Right atrium auricular region (tissue), 2 donors: ENCODE data around the gene PRR22. TPM values are rescaled to one million over a fixed set of nuclear protein-coding genes. Genes with fewer than 3 reads are reported as not detected.

ENCODE experiments used
- DNase-seq: peaks from one replicate; pipeline ENCODE4 v3.0.0-alpha.2; 2019; ENCODE audit warnings: low spot score
- H3K27ac ChIP-seq, 2 donors: fragments of 200-600 bp; sonication (generic); 1 replicate in 1 of 2; 2 replicates in 1 of 2; pipeline ENCODE4 v1.5.1; 2016 to 2019
- H3K27me3 ChIP-seq, 2 donors: fragments of 200-600 bp; sonication (generic); one replicate each; pipeline versions ENCODE4 v1.5.1 to v1.6.0; 2017 to 2019
- H3K36me3 ChIP-seq: fragments of 200-600 bp; sonication (generic); one replicate; pipeline ENCODE4 v1.5.1; 2016
- H3K4me1 ChIP-seq, 2 donors: fragments of 200-600 bp; sonication (generic); one replicate each; pipeline versions ENCODE4 v1.5.1 to v1.6.0; 2017 to 2019
- H3K4me3 ChIP-seq, 2 donors: fragments of 200-600 bp; sonication (generic); 1 replicate in 1 of 2; 2 replicates in 1 of 2; pipeline ENCODE4 v1.5.1; 2017 to 2019; ENCODE audit warnings: mild to moderate bottlenecking in 1 of 2, moderate library complexity in 1 of 2
- H3K9me3 ChIP-seq, 2 donors: fragments of 200-600 bp; sonication (generic); one replicate each; pipeline ENCODE4 v1.5.1; 2019
- total RNA-seq, 2 donors: library from RNA; depleted of rRNA; stranded (reverse); fragments of >200 nt; gene quantifications; one replicate each; pipeline ENCODE4 v1.1.0, GENCODE V29; 2016
- TF ChIP-seq, protein P1 (sequence below), 2 donors: fragments of 200-600 bp; sonication (generic); IDR thresholded peaks; one replicate each; pipeline ENCODE4 v1.5.1; 2019; ENCODE audit warnings: antibody characterized with exemption in 2 of 2

The PRR22 gene
- total RNA-seq, 2 donors from 2014 or later, result 0.67 to 0.83 TPM

DNA sequence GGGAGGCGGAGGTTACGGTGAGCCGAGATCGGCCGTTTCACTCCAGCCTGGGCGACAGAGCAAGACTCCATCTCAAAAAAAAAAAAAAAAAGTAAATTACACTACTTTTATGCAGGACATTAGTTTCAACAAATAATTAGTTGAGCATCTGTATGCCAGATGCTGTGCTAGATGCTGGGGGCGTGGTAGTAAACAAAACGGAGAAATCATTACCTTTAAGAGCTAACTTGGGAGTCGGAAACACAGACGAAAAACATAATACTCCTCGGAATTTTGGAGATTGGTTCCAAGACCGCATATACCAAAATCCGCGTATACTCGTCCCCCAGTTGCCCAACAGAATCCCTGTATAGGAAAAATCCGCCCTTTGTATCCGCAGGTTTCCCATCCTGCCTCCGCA, 7.7 kb upstream of the PRR22 start:
- Histone ChIP-seq H3K4me3 (no peak overlapping the region), H3K4me1 (peaks cover 0 to 7% of the 10 kb centered on the region in 2 donors), H3K9me3 (no peaks in the 10 kb centered on the region), H3K36me3 (peaks cover 30% of the 10 kb centered on the region), H3K27me3 (no peaks in the 10 kb centered on the region), H3K27ac (no peak overlapping the region)
- no peak for DNase-seq
- TF ChIP-seq, protein P1, sequence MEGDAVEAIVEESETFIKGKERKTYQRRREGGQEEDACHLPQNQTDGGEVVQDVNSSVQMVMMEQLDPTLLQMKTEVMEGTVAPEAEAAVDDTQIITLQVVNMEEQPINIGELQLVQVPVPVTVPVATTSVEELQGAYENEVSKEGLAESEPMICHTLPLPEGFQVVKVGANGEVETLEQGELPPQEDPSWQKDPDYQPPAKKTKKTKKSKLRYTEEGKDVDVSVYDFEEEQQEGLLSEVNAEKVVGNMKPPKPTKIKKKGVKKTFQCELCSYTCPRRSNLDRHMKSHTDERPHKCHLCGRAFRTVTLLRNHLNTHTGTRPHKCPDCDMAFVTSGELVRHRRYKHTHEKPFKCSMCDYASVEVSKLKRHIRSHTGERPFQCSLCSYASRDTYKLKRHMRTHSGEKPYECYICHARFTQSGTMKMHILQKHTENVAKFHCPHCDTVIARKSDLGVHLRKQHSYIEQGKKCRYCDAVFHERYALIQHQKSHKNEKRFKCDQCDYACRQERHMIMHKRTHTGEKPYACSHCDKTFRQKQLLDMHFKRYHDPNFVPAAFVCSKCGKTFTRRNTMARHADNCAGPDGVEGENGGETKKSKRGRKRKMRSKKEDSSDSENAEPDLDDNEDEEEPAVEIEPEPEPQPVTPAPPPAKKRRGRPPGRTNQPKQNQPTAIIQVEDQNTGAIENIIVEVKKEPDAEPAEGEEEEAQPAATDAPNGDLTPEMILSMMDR (IDR thresholded peaks at IDR 0.05), result no peak

DNA sequence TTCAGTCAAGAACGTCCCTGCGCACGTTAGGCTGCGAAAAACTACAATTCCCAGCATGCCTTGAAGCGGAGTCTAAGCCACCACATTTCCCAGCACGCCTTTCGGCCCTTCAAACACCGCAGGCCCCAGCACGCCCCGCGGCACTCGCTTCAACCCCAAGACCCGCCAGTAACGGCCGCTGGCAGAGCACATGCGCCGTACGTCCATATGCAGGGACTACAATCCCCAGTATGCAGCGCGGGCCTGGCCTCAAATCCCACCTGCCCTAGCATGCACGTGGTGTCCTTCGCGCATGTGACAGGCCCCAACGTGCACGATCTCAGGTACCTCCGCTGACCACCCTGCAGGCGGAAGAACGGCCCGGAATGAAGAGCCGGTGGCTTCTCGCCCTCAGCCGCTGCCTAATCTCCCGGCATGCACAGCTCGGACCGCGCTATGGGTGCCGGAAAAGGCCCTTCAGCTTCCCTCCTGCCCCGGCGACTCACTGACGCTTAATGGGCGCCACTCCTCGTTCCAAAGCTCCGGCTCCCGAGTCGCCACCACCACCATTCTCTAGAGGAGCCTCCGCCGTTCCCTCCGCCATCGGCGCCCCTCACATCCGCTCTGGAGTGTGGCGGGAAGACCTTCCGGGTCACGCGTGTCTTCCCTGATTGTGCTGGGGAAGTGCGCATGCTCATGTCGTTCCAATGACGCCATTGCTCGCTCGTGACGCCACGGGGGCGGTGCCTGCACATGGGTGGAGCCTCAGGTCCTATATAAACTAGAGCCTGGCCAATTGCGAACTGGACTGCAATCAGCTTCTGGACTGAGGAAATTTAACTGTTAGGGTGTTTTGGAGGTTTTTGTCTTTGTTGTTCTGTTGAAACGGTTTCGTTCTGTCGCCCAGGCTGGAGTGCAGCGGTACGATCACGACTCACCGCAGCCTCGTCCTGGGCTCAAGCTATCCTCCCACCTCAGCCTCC, 6.3 kb upstream of the PRR22 start, which contains the start of gene DUS3L:
TSS of gene DUS3L (minus strand) at position 605 of the 962 bp plus-strand sequence. CDS start at position 583, 22 bp downstream.
- H3K36me3 ChIP-seq, result peaks cover 44% of the 10 kb centered on the region
- DNase-seq, result peak; percentile 98
- peaks cover 0 to 7% of the 10 kb centered on the region in 2 donors for H3K4me1 ChIP-seq
- H3K9me3 ChIP-seq, result no peaks in the 10 kb centered on the region
- peak within 1 kb of the TSS; percentile 71 to 95 for H3K4me3 ChIP-seq
- no peaks in the 10 kb centered on the region for H3K27me3 ChIP-seq
- TF ChIP-seq, protein P1 (IDR thresholded peaks at IDR 0.05), result no peak
- H3K27ac ChIP-seq, result peak within 1 kb of the TSS; percentile 95 to 100

DNA sequence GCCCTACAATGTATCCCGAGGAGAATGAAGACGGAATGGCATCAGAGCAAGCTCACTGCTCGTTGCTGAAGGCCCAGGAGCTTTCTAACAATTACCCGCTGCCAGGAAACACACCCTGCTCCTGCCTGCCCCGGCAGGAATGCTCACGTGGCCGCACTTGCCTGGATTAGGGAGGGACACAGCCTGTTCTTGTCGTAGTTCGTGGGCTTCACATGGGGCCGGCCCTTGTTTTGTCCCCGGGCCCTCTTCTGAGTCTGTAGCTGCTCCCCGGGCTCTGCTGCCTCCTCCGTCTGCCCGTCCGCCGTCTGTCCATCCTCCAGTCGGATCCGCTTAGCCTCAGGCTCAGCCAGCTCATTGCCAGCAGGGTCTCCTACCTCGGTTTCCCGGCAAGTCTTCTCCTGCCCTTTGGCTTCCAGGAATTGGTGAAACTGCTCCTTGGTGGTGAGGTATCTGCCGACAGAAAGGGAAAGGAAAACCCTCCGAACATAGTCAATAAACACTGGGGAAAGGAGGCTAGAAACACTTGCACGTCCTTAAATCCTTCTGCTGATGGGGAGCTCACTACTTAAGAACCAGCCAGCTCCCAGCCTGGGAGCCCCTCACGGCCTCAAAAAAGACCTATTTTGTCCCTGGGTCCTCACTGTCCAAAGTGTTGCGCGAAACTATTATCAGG, 5.5 kb upstream of the PRR22 start:
- Histone ChIP-seq H3K27me3 (no peaks in the 10 kb centered on the region), H3K27ac (peak overlapping the region; percentile 95 to 100), H3K4me3 (peak overlapping the region; percentile 71 to 95), H3K4me1 (peaks cover 0 to 7% of the 10 kb centered on the region in 2 donors), H3K36me3 (peaks cover 52% of the 10 kb centered on the region), H3K9me3 (no peaks in the 10 kb centered on the region)
- no peak for DNase-seq
- TF ChIP-seq, protein P1 (IDR thresholded peaks at IDR 0.05), result no peak

DNA sequence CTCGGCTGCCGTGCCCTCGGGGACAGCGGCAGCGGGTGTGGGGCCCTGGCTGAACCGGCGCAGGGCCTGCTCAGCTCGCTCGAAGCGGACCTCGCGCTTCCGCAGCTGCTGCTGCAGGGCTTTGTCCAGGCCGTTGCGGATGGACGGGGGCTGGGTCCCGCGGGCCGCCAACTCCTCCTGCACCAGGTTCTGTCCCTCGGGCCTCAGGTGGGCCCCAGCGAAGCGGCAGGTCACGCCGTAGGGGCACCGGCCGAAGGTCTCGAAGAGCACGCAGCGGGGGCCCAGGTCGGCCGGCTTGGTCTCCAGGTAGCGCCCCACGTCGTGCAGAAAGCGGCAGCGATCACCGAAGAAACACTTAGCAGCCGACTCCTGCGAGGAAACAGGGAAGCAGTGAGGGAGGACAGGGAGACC, 4.8 kb upstream of the PRR22 start:
- Histone ChIP-seq H3K36me3 (peaks cover 59% of the 10 kb centered on the region), H3K4me1 (peaks cover 0 to 7% of the 10 kb centered on the region in 2 donors), H3K27me3 (no peaks in the 10 kb centered on the region), H3K9me3 (no peaks in the 10 kb centered on the region), H3K27ac (no peak overlapping the region), H3K4me3 (no peak overlapping the region)
- no peak for DNase-seq
- TF ChIP-seq, protein P1 (IDR thresholded peaks at IDR 0.05), result no peak

DNA sequence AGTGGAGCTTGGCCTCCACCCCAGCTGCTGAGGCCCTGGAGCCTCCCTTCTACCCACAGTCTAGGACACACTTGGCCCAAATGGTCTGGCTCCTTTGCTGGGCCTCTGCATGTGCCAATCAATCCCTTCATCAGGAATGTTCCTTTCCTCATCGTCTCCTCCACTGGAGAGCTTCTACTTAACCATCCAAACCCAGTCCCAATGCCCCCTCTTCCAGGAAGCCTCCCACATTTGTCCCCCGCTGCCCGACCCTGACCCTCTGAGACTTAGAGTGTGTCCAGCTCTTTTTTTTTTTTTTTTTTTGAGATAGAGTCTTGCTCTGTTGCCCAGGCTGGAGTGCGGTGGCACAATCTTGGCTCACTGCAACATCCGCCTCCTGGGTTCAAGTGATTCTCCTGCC, 3.9 kb upstream of the PRR22 start:
- DNase-seq, result no peak
- Histone ChIP-seq H3K36me3 (peaks cover 60% of the 10 kb centered on the region), H3K27me3 (no peaks in the 10 kb centered on the region), H3K4me1 (peaks cover 0 to 7% of the 10 kb centered on the region in 2 donors), H3K4me3 (no peak overlapping the region), H3K27ac (no peak overlapping the region), H3K9me3 (no peaks in the 10 kb centered on the region)
- TF ChIP-seq, protein P1 (IDR thresholded peaks at IDR 0.05), result no peak
